Measurements from ENCODE around the gene ABCA1.
"Not testable (repeated sequence)": the region's sequence is repeated elsewhere in the genome, so short reads cannot be mapped to it uniquely, and the experiment has no call there.

Gene ABCA1

DNA sequence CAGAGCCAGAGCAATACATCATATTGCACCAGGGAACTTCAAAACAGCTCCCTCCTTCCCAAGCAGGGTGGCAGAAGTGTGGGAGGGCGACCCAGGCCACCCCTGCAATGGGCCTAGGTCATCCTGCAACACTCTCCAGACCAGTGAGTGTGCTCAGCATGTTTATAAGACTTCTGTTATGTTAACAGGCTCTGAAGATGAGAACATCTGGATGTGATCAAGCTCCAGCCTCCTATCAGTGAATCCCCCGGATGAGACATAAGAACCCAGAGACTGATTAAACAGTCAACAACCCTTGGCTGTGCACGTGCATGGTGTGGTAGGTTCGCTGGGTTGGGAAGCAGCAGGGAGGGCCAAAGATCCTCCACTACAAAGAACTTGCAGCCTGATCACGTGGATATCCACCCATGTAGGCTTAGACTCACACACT is 63.3 kb downstream of the ABCA1 start:
- DNase-seq: no peak

DNA sequence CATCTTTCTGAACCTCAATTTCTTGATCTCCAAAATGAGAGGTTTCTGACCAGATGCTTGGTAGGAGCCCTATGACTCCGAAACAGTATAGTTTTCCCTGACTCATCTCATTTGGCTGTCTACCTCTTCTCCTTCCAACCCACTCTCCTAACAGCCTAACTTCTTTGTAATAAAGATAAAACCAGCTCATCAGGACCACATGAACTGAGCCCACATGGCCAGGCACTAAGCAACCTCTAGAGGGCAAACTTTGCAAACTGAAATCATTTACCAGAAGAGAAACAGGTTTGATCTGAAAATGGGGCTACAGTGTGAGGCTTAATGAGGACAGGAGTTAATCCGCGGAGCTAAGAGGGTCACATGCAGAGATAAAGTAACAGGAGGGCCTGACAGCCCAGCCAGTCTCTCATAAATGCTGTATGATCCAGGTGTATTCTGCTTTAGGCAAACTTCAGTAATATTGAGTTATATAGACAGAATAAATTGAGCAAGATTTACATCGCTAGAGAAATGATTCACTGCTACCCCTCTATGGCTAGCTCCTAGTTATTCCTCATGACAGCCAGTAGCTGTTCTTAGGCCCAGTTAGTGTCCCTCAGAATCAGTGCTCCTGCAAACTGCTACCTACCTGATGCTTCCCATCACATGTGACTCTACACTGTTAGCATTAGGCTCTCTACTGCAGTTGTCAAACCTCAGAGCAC is 64.6 kb downstream of the ABCA1 start:
- no peak for DNase-seq

DNA sequence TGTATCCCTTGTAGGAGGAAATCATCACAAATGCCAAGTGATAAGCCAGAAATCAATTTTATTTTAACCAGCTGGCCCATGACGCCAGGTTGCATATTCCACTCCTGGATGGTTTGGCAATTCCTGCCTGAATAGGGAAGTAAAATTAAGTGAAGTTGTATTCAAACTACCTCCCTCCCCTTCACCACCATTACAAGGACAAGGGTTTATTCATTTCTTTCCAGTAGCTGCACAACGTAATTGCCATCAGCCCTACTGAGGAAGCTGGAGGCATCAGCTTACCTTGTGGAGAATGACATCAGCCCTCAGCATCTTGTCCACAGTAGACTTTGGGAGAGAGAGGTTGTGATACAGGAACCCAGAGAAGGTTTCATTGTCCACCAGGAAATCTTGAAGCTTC is 66.6 kb downstream of the ABCA1 start:
- DNase-seq: no peak

DNA sequence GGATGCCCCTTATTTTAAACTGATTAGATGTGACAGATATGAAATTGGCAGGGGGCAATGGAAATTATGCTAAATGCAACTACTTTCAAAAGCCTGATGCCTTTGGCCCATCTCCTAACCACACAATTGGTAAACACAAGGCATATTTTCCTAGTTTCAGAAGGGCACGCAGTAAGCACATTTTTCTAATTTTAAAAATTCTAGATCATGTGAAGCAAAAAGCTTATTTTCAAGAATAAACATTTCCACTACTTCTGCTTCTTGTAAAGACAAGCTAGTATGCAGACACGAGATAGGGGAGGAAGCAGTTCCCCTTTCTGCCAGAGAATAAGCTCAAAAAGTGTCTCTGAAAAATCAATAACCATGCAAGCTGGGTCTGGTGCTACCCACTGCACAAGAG is 67.7 kb downstream of the ABCA1 start:
- DNase-seq: no peak

DNA sequence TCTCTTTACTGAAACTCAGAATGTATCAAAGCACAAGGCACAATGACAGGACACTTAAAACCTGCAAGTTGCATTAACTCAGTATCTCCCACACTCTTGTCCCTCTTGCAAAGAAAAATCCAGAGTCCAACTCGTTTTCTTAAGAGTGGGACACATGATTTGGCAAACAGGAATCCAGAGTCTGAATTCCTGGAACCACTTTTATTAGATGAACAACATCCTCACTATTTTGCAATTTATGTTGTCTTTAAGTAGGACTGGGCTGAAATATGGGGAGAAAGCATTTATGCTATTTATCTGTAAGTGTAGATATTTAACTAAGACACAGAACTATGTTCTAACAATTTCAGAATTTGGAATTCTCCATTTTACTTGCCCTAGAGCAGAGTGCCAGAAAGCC is 69.1 kb downstream of the ABCA1 start:
- DNase-seq: no peak

DNA sequence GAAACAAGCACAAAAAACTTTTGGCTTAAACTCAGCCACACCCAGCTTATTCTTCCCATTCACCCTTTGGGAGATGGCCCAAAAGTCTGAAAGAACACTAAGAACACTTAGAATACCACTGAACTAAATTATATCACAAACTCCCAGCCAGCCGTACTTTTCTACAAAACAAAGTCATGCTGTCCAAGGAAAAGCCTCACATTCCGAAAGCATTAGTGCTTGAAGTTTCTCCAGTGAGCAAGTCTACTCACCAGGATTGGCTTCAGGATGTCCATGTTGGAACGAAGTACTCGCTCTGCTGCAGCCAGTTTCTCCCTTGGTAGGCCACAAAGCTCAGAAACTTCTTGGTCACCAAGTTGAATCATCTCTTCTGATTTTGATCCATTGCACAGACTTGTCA is 69.7 kb downstream of the ABCA1 start:
- no peak for DNase-seq

DNA sequence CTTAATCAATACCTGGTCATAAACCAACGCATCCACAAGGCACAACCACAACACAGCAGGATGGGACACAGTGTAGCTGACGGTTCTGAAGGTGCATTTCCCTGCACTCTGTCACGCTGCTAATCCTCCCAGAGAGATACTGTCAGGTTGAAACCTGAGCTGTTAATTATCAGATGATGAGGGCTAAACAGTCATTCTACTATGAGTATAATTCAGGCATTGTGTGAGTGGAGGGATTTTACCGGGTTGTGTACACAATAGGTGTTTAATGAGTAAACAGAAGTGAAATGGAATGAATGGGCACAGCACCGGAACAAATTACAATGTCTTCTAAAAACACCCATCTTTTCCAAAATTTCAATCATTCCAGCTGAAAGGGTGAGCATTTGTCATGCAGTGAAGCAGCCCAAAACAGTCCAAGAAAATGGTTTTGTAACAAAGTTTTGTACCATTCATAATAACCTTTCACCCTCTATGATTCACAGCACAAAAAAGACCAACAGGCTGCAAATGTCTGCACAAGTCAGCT is 71.5 kb downstream of the ABCA1 start:
- DNase-seq: no peak

DNA sequence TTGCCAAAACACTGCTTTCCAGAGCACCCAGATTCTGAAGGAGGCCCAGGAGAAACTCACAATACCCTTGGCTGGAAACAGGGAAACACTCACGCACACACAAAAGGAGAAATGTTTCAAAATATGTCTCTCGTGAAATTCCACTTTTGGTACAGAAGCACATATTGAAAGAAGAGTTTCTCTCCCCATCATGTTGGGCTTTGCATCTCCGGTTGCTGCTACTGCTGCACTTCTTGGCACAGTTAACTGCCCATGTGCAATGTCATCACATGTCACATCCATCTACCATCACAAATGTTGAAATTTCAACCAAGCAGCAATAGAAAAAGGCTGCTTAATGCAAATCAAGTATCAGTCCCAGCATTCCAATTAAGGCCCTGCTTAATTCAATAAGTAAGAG is 72.1 kb downstream of the ABCA1 start:
- DNase-seq: no peak

DNA sequence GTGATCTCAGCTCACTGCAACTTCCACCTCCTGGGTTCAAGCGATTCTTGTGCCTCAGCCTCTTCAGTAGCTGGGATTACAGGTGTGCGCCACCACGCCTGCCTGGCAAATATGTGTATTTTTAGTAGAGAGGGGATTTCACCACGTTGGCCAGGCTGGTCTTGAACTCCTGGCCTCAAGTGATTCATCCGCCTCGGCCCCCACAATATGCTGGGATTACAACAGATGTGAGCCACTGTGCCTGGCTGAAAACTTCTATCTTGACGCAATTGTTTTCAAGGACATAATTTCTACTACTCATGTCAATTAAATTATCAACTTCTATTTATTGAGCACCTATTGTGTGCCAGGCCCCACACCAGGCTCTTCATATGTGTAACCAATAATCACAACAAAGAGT is 72.7 kb downstream of the ABCA1 start:
- not testable (repeated sequence) for DNase-seq

DNA sequence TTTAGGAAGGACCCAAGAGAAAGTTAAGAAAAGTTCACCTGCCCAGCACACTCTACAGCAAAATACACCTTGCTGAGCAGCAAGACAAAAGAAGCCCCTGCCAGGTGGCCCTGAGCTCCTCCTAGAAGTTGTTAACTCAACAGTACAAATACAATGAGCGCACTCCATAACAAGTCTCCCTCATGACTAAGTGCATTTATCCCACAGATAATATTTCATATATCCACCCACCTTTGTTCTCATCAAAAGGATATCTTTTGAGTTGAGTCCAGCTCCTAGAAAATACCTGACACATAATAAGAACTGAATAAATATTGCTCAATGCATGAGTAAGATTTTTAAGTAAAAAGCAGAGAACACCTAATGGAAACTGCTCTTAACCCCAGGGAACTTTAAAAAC is 73.3 kb downstream of the ABCA1 start:
- DNase-seq: no peak

DNA sequence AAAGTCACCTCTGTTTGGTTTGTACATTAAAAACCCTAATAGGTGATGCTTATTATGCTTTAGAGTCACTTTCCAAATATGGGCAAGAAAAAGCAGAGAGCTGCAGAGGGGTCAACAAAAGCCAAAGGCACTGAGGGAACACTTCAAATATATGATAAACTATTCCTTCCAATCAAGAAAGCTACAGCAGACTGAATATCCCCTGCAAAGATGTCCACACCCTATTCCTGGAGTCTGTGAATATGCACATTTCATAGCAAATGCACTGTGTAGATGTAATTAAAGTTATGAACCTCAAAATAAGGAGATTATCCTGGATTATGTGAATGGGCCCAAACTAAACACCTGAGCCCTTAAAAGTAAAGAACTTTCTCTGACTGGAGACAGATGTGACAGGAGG is 74.3 kb downstream of the ABCA1 start:
- no peak for DNase-seq

DNA sequence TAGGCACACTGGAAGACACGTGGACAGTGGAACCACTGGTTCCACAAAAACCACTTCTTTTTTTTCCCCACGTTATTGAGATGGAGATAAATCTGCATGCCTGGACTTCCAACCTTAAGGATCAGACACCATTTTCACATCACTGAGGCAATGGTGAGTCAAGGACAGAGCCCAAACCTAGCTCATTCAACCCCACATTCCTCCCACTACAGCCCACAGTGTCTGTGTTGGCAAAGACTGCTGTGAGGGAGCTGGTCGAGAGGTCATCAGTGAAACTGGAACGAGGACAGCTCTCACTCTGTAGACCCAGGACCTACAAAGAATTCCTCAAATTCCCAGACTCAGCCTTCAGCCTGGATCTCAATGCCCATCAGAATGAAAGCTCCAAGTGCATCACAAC is 74.8 kb downstream of the ABCA1 start:
- no peak for DNase-seq

DNA sequence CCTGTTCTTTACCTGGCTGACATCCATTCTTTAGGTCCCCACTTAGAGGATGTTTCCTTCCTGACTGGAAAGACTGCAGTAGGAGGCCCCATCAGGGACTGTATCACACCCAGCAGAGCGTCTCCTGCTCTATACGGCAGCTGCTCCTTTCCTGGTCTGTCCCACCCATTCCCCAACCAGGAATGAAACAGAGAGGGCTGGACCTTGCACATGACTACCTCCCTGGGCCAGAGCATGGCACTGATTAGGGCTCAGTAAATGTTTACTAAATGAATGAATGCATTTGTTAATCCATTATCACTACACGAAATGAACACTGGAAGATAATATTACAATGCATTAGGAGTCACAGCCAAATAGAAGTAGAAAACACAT is 76.4 kb downstream of the ABCA1 start:
- no peak for DNase-seq

DNA sequence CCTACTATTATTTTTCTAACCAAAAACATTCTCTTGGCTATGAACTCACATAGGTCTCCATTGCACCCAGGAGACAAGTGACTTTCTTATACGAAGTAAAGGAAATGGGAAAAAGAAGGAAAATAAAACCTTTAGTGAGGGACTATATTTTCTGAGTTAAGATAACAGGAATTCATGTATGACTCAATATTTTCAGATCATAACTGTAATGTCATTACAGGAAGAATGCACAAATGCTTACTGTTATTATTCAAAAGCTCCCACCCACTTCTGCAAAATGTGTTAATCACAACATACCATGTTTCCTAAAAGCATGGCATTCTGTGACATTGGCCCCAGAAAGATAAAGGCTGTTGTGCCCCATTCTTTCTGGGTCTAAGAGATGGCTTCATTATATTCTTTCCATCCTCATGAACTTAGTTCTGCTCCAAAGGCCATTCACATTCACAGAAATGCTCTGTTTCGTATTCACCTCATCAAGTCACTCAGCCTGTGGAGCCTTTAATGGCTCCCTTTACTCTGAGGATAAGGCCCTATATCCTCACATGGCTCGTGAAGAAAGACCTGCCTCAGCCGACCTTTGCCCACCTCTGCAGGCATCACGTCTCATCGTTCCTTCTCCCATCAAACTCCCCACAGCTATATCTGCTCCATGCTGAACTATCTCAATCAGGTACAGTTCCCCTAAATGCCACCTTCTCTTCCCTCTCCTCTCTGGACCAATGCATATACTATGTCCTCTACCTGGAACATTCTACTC is 77.0 kb downstream of the ABCA1 start:
- no peak for DNase-seq

DNA sequence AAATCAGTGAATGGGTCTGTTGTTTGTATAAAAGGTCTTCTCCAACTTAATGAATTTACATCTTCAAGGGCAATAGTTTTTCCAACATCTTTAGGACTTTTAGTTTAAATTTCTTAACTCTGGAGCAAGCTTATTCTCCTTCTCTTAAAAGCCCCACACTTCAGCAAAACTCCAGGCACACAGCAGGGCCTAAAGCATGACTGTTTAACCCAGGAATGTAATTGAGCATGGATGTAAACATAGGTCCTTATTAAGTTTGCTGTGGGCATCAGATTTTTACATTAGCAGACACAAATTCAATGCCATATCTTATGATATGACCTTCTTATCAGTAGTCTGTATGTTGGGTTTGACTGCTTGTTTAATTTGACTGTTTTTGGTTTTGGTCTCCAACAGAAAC is 78.9 kb downstream of the ABCA1 start:
- DNase-seq: no peak

DNA sequence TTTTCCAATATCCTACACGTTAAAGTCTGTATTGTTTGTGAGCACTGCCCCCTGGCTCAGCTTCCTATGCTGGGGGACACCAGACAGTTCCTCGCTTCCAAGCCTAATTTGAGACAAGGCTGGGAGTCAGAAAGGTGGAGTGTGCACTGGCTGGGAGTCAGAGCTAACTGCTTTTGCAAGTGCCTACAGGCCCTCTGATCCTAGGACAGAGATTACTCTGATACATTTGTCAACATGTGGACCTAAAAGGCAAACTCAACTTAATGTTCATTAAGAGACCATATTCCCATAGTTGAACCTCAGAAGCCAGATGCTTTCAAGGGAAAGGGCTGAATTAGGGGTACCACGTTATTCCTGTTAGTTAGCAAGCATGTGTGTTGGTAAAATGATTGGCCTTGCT is 83.2 kb downstream of the ABCA1 start:
- DNase-seq: no peak

DNA sequence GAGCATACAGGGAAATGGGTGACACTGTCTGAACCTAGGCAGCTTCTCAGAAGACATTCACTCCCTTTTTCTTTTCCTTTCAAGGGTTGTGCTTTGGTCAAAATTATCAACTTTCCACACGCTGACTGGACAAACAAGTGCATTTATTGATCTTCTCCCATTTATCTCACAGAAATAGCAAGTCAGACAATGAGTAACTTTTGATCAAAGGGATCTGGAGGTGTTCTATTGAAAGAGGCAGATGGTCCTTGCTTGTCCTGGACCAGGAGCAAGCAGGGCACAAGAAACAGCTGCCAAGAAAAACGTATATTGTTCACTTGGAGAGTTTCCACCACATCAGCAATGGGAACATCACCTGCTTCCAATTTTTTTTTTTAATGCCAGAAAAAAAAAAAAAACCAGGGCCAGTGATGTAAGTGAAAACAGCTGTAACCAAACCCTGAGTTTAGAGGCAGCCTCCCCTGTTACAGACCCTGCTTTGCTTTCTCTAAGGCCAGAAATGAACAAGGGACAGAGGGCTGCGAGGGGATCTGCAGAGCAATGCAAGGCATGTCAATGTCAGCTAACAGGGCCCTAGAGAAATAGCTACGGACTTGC is 84.2 kb downstream of the ABCA1 start:
- DNase-seq: no peak

DNA sequence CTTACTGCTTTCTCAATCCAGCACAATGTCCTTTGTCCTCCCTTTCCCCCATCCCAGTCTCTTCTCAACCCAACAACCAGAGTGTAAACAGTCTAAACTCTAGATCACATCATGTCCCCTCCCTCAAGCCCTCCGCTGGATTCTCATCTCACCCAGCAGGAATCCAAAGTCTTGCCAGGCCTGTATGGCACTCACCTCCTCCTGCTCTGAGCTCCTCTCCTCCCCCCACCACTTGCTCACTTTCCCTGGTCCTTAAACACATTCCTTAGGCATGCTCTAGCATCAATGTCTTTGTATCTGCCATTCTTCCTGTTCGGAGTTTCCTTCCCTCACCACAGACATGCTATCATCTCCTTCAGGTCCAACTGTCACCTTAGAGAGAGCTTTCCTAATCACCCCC is 85.3 kb downstream of the ABCA1 start:
- no peak for DNase-seq

DNA sequence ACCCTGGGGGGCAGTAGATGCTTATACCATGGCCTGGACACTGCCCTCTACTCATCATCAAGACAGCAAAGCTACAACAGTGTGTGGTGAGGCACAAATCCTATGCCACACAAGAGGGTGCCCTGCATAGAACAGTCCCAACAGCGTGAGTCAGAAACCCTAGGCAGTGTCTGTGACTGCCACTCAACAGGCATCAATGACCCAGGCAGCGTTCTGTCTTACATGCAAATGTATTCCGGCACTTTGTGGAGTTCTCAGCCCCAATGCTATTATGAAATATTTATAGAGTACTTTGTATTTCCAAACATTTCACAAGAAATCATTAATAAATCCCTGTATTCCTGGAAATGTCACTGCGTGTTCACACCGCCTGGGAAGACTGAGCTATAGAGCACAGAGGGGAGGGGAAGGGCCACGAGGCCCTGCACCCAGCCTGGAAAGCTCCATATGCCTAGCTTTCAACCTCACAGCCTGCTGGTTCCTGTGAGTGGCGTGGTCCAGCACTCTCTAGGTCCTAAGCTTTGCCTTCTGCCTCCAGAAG is 86.3 kb downstream of the ABCA1 start:
- DNase-seq: no peak

DNA sequence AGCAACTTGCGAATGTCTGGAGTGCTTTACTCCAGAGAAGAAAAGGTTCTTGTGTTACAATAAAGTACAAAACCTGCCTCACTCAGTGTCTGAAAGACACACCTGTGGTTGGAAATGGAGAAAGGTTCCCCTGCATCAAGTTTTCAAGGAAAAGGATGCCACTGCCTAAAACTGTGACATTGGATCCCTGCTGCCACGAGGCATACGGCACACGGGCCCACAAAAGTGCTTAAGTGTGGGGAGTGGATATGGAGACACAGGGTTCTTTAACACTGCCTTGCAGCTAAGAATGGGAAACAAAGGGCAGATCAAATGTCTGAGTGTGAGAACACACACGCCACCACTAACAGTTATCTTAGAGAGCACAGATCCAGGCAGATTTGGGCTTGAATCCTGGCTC is 89.0 kb downstream of the ABCA1 start:
- DNase-seq: no peak

DNA sequence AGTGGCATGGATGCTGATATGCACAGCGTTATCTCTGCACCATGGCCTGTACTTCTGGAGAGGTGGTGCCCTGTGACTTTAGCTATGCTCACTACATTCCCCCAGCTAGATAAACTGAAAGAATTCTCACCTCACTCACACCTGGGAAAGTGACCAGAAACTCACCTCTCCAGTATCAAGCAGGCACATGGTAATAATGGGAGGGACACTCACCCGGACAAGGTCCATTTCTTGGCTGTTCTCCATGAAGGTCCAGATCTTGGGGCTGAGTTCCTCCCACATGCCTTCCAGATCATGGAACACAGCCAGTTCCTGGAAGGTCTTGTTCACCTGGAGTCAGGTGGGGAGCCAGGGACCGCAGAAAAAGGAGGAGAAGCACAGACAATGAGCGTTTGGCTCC is 91.2 kb downstream of the ABCA1 start:
- no peak for DNase-seq

DNA sequence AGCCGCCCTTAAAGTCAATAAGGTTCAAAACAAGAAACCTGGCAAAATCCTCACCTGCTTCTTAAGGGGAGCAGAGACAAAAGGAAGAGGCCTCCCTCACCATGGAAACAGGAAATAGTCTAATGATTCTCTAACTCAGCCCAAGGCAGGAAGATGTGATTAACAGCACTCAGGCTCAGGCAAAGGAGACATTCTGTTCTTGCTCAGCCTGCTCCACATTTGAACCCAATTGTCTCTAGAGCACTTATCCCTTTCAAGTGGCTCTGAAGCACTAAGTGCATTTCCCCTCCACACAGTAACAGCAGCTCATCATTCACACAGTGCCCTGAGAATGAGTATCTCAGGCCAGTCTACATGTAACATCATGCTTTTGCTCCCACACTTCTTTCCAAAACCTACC is 91.7 kb downstream of the ABCA1 start:
- DNase-seq: no peak

DNA sequence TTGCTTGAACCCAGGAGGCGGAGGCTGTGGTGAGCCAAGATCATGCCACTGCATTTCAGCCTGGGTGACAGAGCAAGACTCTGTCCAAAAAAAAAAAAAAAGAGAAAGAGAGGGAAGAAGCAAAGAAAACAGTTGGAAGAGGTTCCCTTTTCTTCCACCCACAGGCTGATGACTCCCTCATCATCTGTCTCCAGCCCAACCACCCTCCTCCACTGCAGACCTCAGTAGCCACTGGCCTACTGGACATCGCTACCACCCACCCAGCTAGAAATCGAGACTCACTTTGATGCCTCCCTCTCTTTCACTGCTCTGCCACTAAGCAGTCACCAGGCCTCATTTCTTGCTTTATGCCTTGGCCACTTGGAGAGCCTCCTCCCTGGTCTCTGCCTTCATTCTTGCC is 92.8 kb downstream of the ABCA1 start:
- no peak for DNase-seq

DNA sequence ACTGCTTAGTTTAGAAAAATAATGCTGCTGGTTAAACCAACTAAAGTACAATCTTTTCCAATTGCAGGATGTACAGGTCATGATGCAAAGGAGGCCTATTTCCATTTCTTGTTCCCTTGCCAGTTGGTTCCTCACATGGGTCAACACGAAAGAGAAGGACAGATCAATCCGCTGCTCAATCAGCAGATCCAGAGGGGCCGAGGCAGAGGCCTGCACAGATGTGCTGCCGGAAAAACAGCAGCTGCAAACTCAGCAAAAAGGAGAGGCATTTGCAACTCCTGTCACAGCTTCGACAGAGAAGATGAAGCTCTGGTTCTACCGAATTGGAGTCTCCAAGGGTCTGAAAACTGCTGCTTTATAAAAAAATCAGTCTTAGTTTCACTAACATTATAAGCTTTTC is 94.3 kb downstream of the ABCA1 start:
- DNase-seq: no peak

Data from right forelimb (tissue), 1 donor.